Stomach (tissue), 4 donors: Measurements from ENCODE around the gene RARG.

Experiments used
- POLR2A ChIP-seq, 4 donors: fragments of 450-650 bp; IDR thresholded peaks; one replicate each; pipeline ENCODE4 v1.6.1; 2016; ENCODE audit warnings: antibody characterized with exemption in 4 of 4, control low read depth in 2 of 4, mild to moderate bottlenecking in 1 of 4, moderate library complexity in 1 of 4
- POLR2AphosphoS5 ChIP-seq, 3 donors: sonication (generic); formaldehyde crosslinking; IDR thresholded peaks; one replicate each; pipeline ENCODE4 v1.6.1; 2016; ENCODE audit warnings: antibody characterized with exemption in 3 of 3
- TF ChIP-seq, protein P1 (sequence below), 7 experiments: fragments of 450-650 bp in 4 of 7; fragments of 200-600 bp in 3 of 7; sonication (generic) in 3 of 7; IDR thresholded peaks; one replicate each; pipeline ENCODE4 v1.5.1; 2016 to 2019; ENCODE audit warnings: antibody characterized with exemption in 7 of 7, control low read depth in 2 of 7, mild to moderate bottlenecking in 1 of 7

DNA sequence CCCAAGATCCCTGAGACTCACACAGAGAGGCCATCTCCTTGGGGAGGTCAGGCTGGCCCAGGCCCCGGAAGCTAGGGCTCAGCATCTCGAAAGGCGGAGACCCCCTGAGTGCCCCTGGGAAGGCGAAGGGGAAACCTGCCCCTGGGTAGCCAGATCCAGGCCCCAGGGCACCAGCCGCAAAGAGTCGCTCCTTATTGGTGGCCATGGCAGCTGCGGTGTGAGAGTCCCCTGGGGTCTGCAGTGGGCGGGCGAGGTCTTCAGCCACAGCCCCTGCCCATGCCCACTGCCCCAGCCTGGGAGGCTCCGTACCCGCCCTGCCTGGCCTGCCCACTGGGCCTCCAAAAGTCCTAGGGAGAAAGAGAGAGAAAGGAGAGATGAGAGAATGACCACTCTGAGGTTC lies 4.7 kb downstream of the RARG start:
- TF ChIP-seq, protein P1, sequence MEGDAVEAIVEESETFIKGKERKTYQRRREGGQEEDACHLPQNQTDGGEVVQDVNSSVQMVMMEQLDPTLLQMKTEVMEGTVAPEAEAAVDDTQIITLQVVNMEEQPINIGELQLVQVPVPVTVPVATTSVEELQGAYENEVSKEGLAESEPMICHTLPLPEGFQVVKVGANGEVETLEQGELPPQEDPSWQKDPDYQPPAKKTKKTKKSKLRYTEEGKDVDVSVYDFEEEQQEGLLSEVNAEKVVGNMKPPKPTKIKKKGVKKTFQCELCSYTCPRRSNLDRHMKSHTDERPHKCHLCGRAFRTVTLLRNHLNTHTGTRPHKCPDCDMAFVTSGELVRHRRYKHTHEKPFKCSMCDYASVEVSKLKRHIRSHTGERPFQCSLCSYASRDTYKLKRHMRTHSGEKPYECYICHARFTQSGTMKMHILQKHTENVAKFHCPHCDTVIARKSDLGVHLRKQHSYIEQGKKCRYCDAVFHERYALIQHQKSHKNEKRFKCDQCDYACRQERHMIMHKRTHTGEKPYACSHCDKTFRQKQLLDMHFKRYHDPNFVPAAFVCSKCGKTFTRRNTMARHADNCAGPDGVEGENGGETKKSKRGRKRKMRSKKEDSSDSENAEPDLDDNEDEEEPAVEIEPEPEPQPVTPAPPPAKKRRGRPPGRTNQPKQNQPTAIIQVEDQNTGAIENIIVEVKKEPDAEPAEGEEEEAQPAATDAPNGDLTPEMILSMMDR (IDR thresholded peaks at IDR 0.05): no peak
- TF ChIP-seq POLR2A (IDR thresholded peaks at IDR 0.05) (no peak), POLR2AphosphoS5 (IDR thresholded peaks at IDR 0.05) (no peak)
